Right cardiac atrium (tissue), 5 donors: ENCODE data around the gene METTL6. TPM values are rescaled to one million over a fixed set of nuclear protein-coding genes. Genes with fewer than 3 reads are reported as not detected.

Experiments
- ATAC-seq, 2 donors: fragments of 200-7000 bp; cut with Tn5 transposase; one replicate each; pipeline versions ENCODE4 v1.8.0 to v1.9.1; 2020; ENCODE audit warnings: moderate library complexity in 2 of 2, mild to moderate bottlenecking in 1 of 2
- DNase-seq, 3 donors: peaks; one replicate each; pipeline ENCODE4 v3.0.0-alpha.2; 2020
- H3K27ac ChIP-seq: one replicate; pipeline ENCODE4 v1.5.1; 2013; ENCODE audit warnings: mild to moderate bottlenecking, low read length, control low read depth, moderate library complexity
- H3K27me3 ChIP-seq: one replicate; pipeline ENCODE4 v1.6.1; 2013; ENCODE audit not compliant: control insufficient read depth, insufficient read depth
- H3K4me1 ChIP-seq: one replicate; pipeline ENCODE4 v1.6.1; 2013; ENCODE audit warnings: low read length; ENCODE audit not compliant: control insufficient read depth, insufficient read depth
- H3K4me3 ChIP-seq: one replicate; pipeline ENCODE4 v1.5.1; 2013; ENCODE audit warnings: low read length, control low read depth
- H3K9me3 ChIP-seq: one replicate; pipeline ENCODE4 v1.6.1; 2013; ENCODE audit warnings: low read length; ENCODE audit not compliant: control insufficient read depth
- WGBS: extraction: QIAGEN DNeasy Blood & Tissue Kit; methylation state at CpG from one replicate; pipeline ENCODE4 v1.1.7; 2013; 5-methylcytosine and 5-hydroxymethylcytosine counted together
- intact Hi-C, 4 donors: fragments of 100-400 bp; cut with DNase I; formaldehyde crosslinking; loops; one replicate each; pipeline versions ENCODE4 v1.11.0 to v1.14.0; 2022 to 2023
- long read RNA-seq, 4 donors: library from polyadenylated mRNA; unstranded; transcript quantifications; one replicate each; pipeline ENCODE4 v2.0.0, GENCODE V29; 2020 to 2021
- polyA plus RNA-seq: library from polyadenylated mRNA; stranded (reverse); fragments of 200-250 nt; gene quantifications from one replicate; pipeline ENCODE4 v1.2.3, GENCODE V29; 2013
- total RNA-seq, 4 donors: library from RNA; stranded (reverse); fragmentation: NEBNext Ultra II Directional; extraction: Animal tissue kit (Norgen Biotek cat#: 25700); gene quantifications; one replicate each; pipeline ENCODE4 v1.2.1, GENCODE V29; 2021
- donor health status: healthy with polysubstance abuse.
- donor health status: DM: no; HTN: yes; CAD: no.
- donor health status: DM: no; HTN: no; CAD: no.
- donor health status: DM: no; HTN: yes; CAD: no; lungs with severe emphysema.
- donor health status: DM: yes; HTN: yes; CAD: no.

Gene METTL6, protein sequence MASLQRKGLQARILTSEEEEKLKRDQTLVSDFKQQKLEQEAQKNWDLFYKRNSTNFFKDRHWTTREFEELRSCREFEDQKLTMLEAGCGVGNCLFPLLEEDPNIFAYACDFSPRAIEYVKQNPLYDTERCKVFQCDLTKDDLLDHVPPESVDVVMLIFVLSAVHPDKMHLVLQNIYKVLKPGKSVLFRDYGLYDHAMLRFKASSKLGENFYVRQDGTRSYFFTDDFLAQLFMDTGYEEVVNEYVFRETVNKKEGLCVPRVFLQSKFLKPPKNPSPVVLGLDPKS
- total RNA-seq (10 to 100 TPM in 3 of 4 donors, 1 to 10 TPM in 1; 8.3 to 11.8 (median 10.6) TPM), polyA plus RNA-seq (8.8 TPM)
- long read RNA-seq, donor 1, full-length matches to known transcripts = 6 of 11 reads
- long read RNA-seq, donor 1, partial matches to known transcripts = 1 of 11 reads
- long read RNA-seq, donor 1, other reads (novel, unspliced or antisense) = 4 of 11 reads
- long read RNA-seq, donor 2, partial matches to known transcripts = 1 of 7 reads
- long read RNA-seq, donor 2, other reads (novel, unspliced or antisense) = 5 of 7 reads
- long read RNA-seq, donor 3, full-length matches to known transcripts = 16 of 27 reads
- long read RNA-seq, donor 3, partial matches to known transcripts = 4 of 27 reads
- long read RNA-seq, donor 3, other reads (novel, unspliced or antisense) = 7 of 27 reads
- long read RNA-seq, donor 4, partial matches to known transcripts = 0 of 3 reads
- long read RNA-seq, donor 4, other reads (novel, unspliced or antisense) = 3 of 3 reads

DNA sequence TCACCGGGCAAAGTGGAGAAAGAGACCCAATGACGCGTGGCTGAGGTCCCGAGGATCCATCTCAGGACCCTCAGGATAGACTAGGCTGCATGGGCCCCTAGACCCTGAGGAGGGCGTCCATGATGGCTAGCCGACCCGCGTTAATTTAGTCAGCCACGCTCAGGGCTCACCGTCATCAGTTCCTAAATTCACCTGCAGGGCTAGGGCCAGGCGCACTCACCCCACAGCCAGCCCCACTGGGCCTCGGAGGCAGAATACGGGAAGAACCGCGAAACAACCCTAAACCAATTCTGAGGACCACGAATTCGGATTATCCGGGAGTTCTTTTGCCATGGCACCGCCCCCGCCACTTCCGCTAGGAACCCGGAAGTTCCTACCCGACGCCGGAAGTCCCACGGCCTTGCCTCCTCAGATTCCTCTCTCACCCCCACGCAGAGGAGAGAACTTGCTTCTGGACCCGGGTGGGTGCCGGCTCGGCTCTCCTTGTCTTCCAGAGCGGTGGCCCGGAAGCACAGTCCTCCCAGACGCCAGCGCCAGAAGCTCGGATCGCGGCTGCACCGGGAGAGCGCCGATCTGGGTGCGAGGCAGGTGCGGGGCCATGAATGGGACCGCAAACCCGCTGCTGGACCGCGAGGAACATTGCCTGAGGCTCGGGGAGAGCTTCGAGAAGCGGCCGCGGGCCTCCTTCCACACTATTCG, at the start of gene METTL6, which contains the start of gene EAF1:
METTL6 (minus strand) TSS at position 363 of the 699 bp plus-strand sequence. CDS start 1,033 bp downstream, outside the sequence.
EAF1 (plus strand) TSS at position 417 of the 699 bp plus-strand sequence; CDS start at position 599, 182 bp downstream.
- DNase-seq = peak; percentile 90 to 94 (median 93)
- WGBS = under 1% methylated on average over 52 of the region's 52 CpGs
- no peaks in the 10 kb centered on the region for H3K9me3 ChIP-seq
- peaks cover 4% of the 10 kb centered on the region for H3K4me1 ChIP-seq
- peak; percentile 96 to 97 for ATAC-seq
- peak within 1 kb of the TSS; percentile 93 for H3K4me3 ChIP-seq
- intact Hi-C loops = loop anchor here in 1 of 4 donors (5.0 kb wide), 1 partner anchor 130 kb away; no protein-coding TSS in a partner anchor
- H3K27ac ChIP-seq = peak within 1 kb of the TSS; percentile 83
- H3K27me3 ChIP-seq = no peaks in the 10 kb centered on the region

DNA sequence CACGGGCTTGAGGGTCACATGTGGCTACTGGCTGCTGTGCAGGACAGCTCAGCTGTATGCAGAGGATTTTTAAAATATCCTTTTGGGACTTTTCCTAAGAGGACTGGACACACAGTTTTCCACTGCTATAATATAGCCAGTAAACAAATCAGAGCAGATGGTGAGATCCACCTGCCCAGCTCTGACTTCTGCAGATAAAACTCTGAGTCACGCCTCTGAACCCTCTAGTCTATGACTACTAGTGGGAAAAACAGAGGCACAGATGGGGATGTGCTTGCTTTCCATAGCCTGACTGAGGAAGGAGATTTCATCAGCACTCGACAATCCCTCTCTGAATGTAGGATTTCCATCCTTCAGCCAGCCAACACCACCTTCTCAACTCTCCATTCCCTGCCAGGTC, 49.0 kb upstream of the METTL6 start:
- H3K4me3 ChIP-seq = no peak overlapping the region
- intact Hi-C loops = no loop called here
- DNase-seq (no peak), ATAC-seq (no peak)
- 61% methylated on average over 3 of the region's 3 CpGs for WGBS
- no peak overlapping the region for H3K27ac ChIP-seq
- H3K4me1 ChIP-seq = peaks cover 7% of the 10 kb centered on the region
- H3K27me3 ChIP-seq = no peaks in the 10 kb centered on the region
- no peaks in the 10 kb centered on the region for H3K9me3 ChIP-seq

DNA sequence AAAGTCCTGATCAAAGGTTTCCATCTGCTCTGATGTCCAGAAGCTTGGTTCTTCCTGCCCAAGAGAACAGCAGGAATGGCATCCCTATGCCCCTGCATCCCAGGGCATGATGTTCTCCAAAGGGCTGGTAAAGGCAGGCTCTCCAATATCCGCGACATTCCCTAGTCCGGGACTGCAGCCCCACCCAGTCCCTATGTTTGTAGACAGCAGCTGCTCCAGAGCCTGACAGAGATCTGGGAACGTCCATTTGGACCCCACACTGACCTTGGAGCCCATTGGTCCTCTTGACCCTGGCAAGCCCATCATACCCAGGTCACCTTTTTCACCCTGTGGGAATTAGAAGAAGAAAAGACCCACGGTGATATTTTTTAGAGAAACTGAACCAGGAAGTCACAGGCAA, 47.8 kb upstream of the METTL6 start:
- Histone ChIP-seq H3K9me3 (no peaks in the 10 kb centered on the region), H3K27ac (no peak overlapping the region), H3K27me3 (no peaks in the 10 kb centered on the region), H3K4me1 (peaks cover 7% of the 10 kb centered on the region), H3K4me3 (no peak overlapping the region)
- intact Hi-C loops = no loop called here
- WGBS = 53% methylated on average over 5 of the region's 5 CpGs
- DNase-seq (no peak), ATAC-seq (no peak)

DNA sequence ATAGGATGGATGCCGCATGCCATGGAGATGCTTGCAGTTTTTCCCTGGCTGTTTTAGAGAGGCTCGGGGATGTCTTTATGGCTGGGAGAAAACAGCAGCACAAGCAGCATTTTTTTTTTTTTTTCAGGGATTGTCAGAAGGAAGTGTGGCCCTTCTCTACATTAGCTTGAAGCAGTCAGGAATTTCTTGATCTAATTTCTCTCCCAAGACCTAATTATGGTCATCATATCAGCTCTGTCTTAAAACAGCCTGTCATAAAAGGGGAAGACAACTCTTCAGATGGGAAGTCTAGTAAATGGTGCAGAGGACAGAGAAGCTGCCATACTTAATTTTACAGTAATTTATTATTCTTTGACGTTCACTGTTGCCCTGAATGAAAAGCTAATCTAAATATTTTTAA, 44.5 kb upstream of the METTL6 start:
- no peaks in the 10 kb centered on the region for H3K9me3 ChIP-seq
- no peaks in the 10 kb centered on the region for H3K27me3 ChIP-seq
- H3K27ac ChIP-seq = no peak overlapping the region
- ATAC-seq = no peak
- no peak for DNase-seq
- no peak overlapping the region for H3K4me3 ChIP-seq
- intact Hi-C loops = no loop called here
- 84% methylated on average over 3 of the region's 3 CpGs for WGBS
- no peaks in the 10 kb centered on the region for H3K4me1 ChIP-seq

DNA sequence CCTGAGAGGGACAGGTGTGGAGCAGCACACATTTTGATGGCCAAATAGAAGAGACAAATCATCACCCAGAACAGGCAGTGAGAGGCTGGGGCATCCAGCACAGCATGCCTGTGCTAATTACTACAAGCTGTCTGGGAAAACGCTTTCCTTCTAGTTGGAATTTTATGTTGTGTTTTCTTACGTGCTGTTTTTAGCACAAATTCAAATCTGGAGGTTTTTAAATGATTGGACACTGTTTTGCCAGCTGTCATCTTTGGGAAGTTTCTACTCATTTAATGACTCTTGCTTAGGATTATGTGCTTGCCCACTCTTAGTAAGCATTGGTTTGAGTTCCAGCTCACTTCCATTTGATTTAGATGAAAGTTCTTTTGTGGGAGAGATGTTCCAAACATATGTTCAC, 43.5 kb upstream of the METTL6 start:
- no peak for ATAC-seq
- intact Hi-C loops = no loop called here
- Histone ChIP-seq H3K9me3 (no peaks in the 10 kb centered on the region), H3K27ac (no peak overlapping the region), H3K4me1 (no peaks in the 10 kb centered on the region), H3K27me3 (no peaks in the 10 kb centered on the region), H3K4me3 (no peak overlapping the region)
- DNase-seq = no peak
- WGBS = 95% methylated on average over 2 of the region's 2 CpGs

DNA sequence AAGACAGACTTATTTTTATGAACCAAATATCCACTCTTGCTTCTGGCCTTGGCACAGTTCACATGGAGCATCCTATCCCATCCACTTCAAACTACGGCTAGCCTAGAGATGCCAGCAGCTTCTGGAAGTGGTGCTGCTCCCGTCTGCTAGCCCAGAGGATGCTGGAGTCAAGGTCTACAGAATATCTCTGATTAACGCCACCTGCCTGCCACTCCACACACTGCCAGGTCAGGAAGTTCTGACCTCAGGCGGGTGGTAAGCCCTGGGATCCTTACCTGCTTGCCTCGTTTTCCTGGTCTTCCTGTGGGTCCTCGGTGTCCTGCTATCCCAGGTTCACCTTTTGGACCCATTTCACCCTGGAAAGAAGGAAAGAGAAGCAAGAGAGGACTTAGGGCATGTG, 42.9 kb upstream of the METTL6 start:
- Histone ChIP-seq H3K9me3 (no peaks in the 10 kb centered on the region), H3K27me3 (no peaks in the 10 kb centered on the region), H3K4me1 (no peaks in the 10 kb centered on the region), H3K27ac (no peak overlapping the region), H3K4me3 (no peak overlapping the region)
- DNase-seq (no peak), ATAC-seq (no peak)
- intact Hi-C loops = no loop called here
- WGBS = 89% methylated on average over 6 of the region's 6 CpGs

DNA sequence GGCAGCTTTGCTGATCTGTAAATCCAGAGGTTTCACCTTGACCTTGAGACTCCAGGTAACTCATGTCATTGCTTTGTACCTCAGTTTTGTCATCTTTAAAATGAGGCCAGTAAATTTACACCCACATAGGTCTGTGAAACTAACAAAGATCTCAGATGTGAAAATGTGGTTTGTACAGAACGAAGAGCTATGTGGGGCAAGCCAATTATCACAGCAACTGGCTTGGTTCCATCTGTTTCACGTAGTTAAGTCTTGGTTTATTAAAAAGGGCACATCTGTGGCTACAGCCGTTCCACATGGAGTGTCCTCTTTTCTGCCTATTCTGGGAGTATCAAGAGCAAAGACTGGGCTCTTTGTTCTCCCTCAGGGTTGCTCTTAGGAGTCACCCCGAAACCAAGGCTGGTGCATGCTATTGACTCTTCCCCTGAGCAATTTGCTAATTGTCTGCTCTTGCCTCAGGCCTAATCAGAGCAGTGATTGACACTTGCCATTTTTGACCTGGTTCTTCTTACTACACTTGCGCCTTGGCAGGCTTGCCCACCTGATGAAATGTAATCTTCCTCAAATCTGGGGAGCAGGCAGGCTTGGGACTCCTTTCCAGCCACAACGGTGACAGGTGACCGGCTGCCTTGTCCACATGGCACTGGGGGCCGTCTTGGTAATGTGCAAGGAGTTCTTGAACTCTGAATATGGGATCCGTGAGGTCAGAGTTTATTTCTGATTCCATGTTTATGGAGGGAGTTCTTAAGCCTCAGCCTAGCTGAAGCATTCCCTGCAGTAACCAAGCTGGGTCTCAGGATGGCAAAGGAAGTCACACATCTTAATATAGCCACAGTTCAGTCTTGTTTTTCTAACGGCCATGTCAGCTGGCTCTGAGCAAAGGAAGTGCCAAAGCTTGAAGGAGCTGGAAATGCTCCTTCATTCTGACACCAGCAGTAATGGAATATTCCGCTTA, 40.2 kb upstream of the METTL6 start:
- H3K4me3 ChIP-seq = no peak overlapping the region
- H3K4me1 ChIP-seq = no peaks in the 10 kb centered on the region
- no peaks in the 10 kb centered on the region for H3K9me3 ChIP-seq
- intact Hi-C loops = no loop called here
- H3K27ac ChIP-seq = no peak overlapping the region
- ATAC-seq (no peak), DNase-seq (no peak)
- WGBS = 81% methylated on average over 11 of the region's 11 CpGs
- no peaks in the 10 kb centered on the region for H3K27me3 ChIP-seq

DNA sequence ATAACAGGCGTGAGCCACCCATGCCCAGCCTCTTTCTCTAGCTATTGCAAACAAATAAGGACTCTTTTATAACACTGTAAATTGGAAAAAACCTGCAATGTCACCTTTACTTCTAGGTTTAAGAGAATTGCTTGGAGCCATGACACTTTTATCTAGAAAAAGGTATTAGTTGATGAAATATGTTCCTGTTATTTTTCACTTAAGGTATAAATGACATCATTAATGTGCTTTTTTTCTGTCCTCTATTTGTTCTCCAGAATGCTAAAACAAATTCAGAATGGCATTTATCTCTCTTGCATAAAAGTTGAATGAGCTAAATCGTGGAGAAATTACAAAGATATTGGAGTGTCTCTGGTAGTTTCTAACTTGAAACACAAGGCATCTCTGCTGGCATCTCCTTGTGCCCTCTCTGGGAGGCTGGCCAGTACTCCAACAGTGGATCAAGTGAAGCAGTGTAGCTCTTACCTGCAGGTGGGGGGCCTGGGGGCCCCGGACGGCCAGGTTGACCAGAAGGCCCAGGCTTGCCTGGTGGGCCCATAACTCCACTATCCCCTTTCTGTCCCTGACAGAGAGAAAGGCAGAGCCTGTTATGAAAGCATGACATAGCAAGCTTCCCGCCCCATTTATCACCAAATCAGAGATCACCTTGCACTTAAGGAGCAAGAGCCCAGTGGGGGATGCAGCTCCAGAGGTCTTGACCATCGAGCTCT, 38.7 kb upstream of the METTL6 start:
- H3K27ac ChIP-seq = no peak overlapping the region
- no peaks in the 10 kb centered on the region for H3K9me3 ChIP-seq
- H3K4me1 ChIP-seq = no peaks in the 10 kb centered on the region
- H3K4me3 ChIP-seq = no peak overlapping the region
- no peaks in the 10 kb centered on the region for H3K27me3 ChIP-seq
- intact Hi-C loops = no loop called here
- ATAC-seq (no peak), DNase-seq (no peak)
- WGBS = 94% methylated on average over 6 of the region's 6 CpGs

DNA sequence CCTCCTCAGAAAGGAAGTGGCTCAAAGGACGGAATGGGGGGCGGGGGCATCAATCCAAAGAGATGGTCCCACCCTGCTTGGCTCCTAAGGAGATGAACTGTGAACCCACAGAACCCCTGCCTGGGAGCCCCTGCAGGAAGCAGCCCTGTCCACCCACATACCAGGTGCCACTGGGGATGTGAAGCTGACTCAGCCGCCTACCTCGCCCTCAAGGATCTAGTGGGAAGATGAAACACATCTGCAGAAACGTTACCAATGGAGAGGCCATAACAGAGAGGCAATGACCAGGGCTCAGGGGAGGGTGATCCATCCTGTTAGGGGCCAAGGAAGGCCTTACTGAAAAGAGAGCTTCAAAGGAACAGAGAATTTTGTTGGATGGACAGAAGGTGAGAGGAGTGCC, 35.1 kb upstream of the METTL6 start:
- no peak for ATAC-seq
- intact Hi-C loops = no loop called here
- WGBS = 90% methylated on average over 5 of the region's 5 CpGs

More for the DNA sequence above, 35.1 kb upstream of the METTL6 start:
- no peak overlapping the region for H3K27ac ChIP-seq
- no peak for DNase-seq
- H3K27me3 ChIP-seq = no peaks in the 10 kb centered on the region
- H3K4me1 ChIP-seq = no peaks in the 10 kb centered on the region
- no peak overlapping the region for H3K4me3 ChIP-seq
- H3K9me3 ChIP-seq = no peaks in the 10 kb centered on the region
